ENCODE measurements around the gene EIF3I. TPM values are rescaled to one million over a fixed set of nuclear protein-coding genes. Genes with fewer than 3 reads are reported as not detected.

The EIF3I gene
- total and polyA plus RNA-seq, 2 donors (not counting 1 experiment from before 2014, with no cell fraction given), result 277 to 492 TPM

DNA sequence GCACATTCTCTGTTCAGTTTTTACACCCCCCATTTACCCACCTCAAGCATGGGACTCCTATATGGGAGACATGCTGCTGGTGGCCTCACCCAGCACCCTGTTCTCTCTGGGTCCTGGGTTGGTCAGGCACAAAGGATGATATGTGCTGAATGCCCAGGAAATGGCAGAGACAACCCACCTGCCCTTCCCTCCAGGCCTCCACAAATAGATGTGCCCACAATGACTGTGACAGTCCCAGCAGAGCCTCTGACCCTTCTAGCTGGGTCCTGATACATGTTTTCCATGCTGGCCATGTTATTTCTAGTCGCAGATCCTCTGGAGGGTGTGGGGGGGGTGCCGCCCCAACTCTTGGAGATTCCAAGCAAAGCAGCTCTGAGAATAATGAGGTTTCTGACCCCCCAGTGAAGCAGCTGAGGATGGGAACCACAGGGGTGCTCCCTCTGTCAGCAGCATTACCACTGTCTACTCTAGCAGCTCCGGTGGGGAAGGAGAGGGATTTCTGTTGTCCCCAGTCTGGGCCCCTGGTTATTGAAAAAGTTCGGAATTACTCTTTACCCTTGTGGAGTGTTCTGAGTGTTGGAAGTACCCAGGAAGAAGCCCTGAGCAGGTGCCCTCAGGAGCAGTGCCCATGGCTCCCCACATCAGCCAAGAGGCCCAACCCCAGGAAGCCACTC is 23.0 kb upstream of the EIF3I start:
- no peaks in the 10 kb centered on the region for H3K9me3 ChIP-seq (ENCODE audit: control insufficient read depth, insufficient read depth, low read depth, low read length)
- no peak for DNase-seq (ENCODE audit: low read depth in 2 of 2)
- peaks cover 18% of the 10 kb centered on the region for H3K4me1 ChIP-seq (ENCODE audit: control insufficient read depth, extremely low read depth, insufficient read depth, low read length)
- TF ChIP-seq EZH2 (IDR thresholded peaks at IDR 0.05; ENCODE audit: low read length, missing control alignments), result no peak
- no peak for TF ChIP-seq CTCF (conservative IDR thresholded peaks at IDR 0.05 in 1 of 2, IDR thresholded peaks at IDR 0.05 in 1 of 2; ENCODE audit: low read depth in 1 of 2, low read length in 2 of 2)
- H3K27me3 ChIP-seq (ENCODE audit: control insufficient read depth, insufficient read depth, low read length), result no peaks in the 10 kb centered on the region
- H3K27ac ChIP-seq (ENCODE audit: insufficient read depth, low read length), result peak overlapping the region; percentile 99
- H2AFZ ChIP-seq (ENCODE audit: low read length), result no peak overlapping the region
- H3K36me3 ChIP-seq (ENCODE audit: control insufficient read depth, insufficient read depth, low read length), result peaks cover 23% of the 10 kb centered on the region
- no peaks in the 10 kb centered on the region for H3K79me2 ChIP-seq (ENCODE audit: control insufficient read depth, insufficient read depth, low read length)
- peak overlapping the region; percentile 87 for H3K4me2 ChIP-seq (ENCODE audit: extremely low read depth, insufficient read depth, low read length)
- no peak overlapping the region for H3K4me3 ChIP-seq (replicated peaks in 1 of 4; ENCODE audit: control extremely low read depth in 1 of 4, insufficient read depth in 1 of 4, low read depth in 3 of 4, low read length in 4 of 4)
- no peak overlapping the region for H3K9ac ChIP-seq (ENCODE audit: insufficient read depth, low read length)
- no peaks in the 10 kb centered on the region for H4K20me1 ChIP-seq (ENCODE audit: control insufficient read depth, extremely low read depth, insufficient read depth, low read length)

- peak overlapping the region; percentile 87 for H3K4me2 ChIP-seq (ENCODE audit: extremely low read depth, insufficient read depth, low read length)
- no peak for DNase-seq (ENCODE audit: low read depth in 2 of 2)
- peak overlapping the region; percentile 88 for H3K9ac ChIP-seq (ENCODE audit: insufficient read depth, low read length)
- peak overlapping the region; percentile 66 to 88 (median 82) for H3K4me3 ChIP-seq (replicated peaks in 1 of 4; ENCODE audit: control extremely low read depth in 1 of 4, insufficient read depth in 1 of 4, low read depth in 3 of 4, low read length in 4 of 4)
- no peaks in the 10 kb centered on the region for H3K79me2 ChIP-seq (ENCODE audit: control insufficient read depth, insufficient read depth, low read length)
- no peaks in the 10 kb centered on the region for H3K27me3 ChIP-seq (ENCODE audit: control insufficient read depth, insufficient read depth, low read length)
- no peaks in the 10 kb centered on the region for H4K20me1 ChIP-seq (ENCODE audit: control insufficient read depth, extremely low read depth, insufficient read depth, low read length)
- peaks cover 18% of the 10 kb centered on the region for H3K36me3 ChIP-seq (ENCODE audit: control insufficient read depth, insufficient read depth, low read length)
- peaks cover 18% of the 10 kb centered on the region for H3K4me1 ChIP-seq (ENCODE audit: control insufficient read depth, extremely low read depth, insufficient read depth, low read length)
- H3K9me3 ChIP-seq (ENCODE audit: control insufficient read depth, insufficient read depth, low read depth, low read length), result no peaks in the 10 kb centered on the region
- no peak overlapping the region for H2AFZ ChIP-seq (ENCODE audit: low read length)
- H3K27ac ChIP-seq (ENCODE audit: insufficient read depth, low read length), result peak overlapping the region; percentile 99
- TF ChIP-seq EZH2 (IDR thresholded peaks at IDR 0.05; ENCODE audit: low read length, missing control alignments) (no peak), CTCF (conservative IDR thresholded peaks at IDR 0.05 in 1 of 2, IDR thresholded peaks at IDR 0.05 in 1 of 2; ENCODE audit: low read depth in 1 of 2, low read length in 2 of 2) (no peak)
Measured at GRCh38 chr1:32199717-32200072, 22.5 kb upstream of the EIF3I start.

DNA sequence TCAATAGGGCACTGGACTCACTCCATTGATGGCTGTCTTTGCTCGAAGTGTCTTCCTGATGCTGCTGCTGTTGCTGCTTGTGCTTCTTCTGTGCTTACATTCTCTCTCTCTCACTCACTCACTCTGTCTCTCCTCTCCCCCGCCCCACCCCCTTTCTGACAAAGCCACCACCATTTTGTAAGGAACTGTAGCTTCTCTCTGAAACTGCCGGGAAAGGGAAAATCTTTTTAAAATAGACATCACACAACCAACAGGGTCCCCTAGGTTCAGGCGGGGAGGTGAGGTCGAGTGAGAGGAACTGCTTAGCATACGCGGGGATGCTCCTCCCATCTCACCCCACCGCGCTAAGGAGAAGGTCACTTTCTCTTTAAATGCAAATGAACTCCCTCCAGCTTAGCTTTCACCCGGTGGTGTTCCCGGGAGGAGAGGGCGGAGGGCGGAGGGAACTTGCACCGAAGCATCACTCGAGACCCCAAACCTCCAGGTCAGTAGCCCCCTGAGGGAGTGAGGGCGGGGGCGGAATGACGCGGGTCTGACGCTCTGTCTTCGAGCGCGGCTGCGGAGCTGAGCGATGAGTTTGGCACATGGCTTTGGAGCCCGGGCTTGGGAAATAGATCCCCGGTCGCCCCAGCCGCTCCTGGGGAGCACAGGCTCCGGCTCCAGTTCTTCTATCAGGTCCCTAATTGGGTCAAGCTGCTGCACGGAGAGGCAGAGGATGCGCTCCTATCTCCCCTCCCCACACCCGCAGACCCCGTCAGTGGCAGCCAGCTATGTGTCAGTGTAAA is 21.8 kb upstream of the EIF3I start, which contains the start of gene CCDC28B:
TSS of gene CCDC28B (plus strand) at position 370 of the 785 bp plus-strand sequence. CDS start 1,341 bp downstream, outside the sequence.
- Histone ChIP-seq H3K79me2 (ENCODE audit: control insufficient read depth, insufficient read depth, low read length) (no peaks in the 10 kb centered on the region), H2AFZ (ENCODE audit: low read length) (peak within 1 kb of the TSS; percentile 79), H3K9ac (ENCODE audit: insufficient read depth, low read length) (peak within 1 kb of the TSS; percentile 88), H3K4me1 (ENCODE audit: control insufficient read depth, extremely low read depth, insufficient read depth, low read length) (peaks cover 20% of the 10 kb centered on the region), H3K27ac (ENCODE audit: insufficient read depth, low read length) (peak within 1 kb of the TSS; percentile 99), H3K4me3 (replicated peaks in 1 of 4; ENCODE audit: control extremely low read depth in 1 of 4, insufficient read depth in 1 of 4, low read depth in 3 of 4, low read length in 4 of 4) (peak within 1 kb of the TSS; percentile 66 to 88 (median 82)), H3K27me3 (ENCODE audit: control insufficient read depth, insufficient read depth, low read length) (no peaks in the 10 kb centered on the region), H3K4me2 (ENCODE audit: extremely low read depth, insufficient read depth, low read length) (peak within 1 kb of the TSS; percentile 87), H3K9me3 (ENCODE audit: control insufficient read depth, insufficient read depth, low read depth, low read length) (no peaks in the 10 kb centered on the region), H3K36me3 (ENCODE audit: control insufficient read depth, insufficient read depth, low read length) (peaks cover 13% of the 10 kb centered on the region), H4K20me1 (ENCODE audit: control insufficient read depth, extremely low read depth, insufficient read depth, low read length) (no peaks in the 10 kb centered on the region)
- DNase-seq (ENCODE audit: low read depth in 2 of 2), result peak; percentile 71
- no peak for TF ChIP-seq CTCF (conservative IDR thresholded peaks at IDR 0.05 in 1 of 2, IDR thresholded peaks at IDR 0.05 in 1 of 2; ENCODE audit: low read depth in 1 of 2, low read length in 2 of 2)
- TF ChIP-seq EZH2 (IDR thresholded peaks at IDR 0.05; ENCODE audit: low read length, missing control alignments), result no peak
